ENCODE data around the gene CNNM1.
A peak's percentile ranks its signal among the peaks of the same experiment; 100 is the strongest.

The CNNM1 gene

DNA sequence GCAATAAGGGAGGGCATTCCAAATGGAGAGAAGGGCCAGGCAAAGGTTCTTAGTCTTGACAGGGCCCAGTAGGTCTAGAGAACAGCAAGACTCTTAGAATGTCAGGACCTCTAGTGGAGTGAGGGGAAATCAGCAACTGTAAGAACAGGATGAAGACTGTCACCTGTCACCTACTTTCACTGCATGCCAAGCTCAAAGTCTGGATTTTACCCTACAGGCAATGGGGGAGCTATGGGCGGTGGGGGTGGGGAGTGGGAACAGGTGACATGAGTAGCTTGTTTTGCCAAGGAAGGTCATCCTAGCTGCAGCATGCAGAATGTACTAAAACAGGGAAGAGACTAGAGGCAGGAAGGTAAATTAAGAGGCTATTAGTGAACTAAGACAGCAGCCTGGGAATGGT lies 82.9 kb downstream of the CNNM1 start:
- FAIRE-seq (no peak), DNase-seq (ENCODE audit: low spot score) (no peak)

DNA sequence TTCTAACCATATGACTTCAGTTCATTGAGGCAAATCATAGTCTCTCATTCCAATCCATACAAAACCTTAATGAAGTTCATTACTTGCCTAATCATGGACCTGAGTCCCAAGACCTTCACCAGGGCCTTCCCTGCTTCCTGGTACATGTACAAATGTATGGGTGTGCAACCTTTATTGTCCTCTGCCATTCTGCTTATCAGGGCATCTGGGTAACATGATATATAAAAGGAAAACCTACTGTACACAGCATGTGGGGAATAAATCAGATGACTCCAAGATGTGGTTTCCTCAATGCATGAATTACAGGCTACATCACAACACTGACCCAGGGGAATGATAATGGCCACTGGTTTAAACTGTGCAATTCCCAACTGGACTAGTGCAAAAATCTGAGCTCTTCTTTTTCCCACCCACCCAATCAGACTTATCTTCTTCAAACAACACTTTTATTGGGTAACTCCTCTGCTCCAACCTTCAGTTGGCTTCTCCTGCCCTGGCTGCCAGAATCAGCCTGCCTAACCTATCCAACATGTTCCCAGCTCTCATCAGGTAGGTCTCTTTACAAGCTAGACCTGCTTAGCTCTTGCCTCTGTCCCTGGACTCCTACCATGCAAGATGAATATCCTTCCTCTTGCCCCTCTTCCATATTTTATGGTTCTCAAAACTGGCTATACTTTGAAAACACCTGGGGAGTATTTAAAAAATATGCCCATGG lies 89.9 kb downstream of the CNNM1 start:
- DNase-seq (ENCODE audit: low spot score) (no peak), FAIRE-seq (no peak)

DNA sequence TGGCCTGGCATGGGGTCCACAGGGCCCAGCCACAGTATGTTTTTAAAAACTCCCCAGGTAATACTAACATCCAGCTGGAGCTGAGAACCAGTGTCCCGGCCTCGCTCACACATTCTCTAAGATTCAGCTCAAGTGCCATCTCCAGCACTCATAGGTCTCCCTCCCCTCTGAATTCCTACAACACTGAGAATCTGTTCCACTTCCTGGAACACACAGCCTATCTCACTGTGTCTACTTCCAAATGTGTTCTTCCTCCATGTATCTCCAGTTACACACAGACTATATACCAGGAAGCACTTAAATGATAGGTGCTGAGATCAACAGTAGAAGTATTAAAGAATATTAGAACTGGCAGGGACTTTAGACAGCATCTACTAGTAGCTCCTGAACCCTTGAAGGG lies 90.5 kb downstream of the CNNM1 start:
- FAIRE-seq = no peak
- DNase-seq (ENCODE audit: low spot score) = no peak

DNA sequence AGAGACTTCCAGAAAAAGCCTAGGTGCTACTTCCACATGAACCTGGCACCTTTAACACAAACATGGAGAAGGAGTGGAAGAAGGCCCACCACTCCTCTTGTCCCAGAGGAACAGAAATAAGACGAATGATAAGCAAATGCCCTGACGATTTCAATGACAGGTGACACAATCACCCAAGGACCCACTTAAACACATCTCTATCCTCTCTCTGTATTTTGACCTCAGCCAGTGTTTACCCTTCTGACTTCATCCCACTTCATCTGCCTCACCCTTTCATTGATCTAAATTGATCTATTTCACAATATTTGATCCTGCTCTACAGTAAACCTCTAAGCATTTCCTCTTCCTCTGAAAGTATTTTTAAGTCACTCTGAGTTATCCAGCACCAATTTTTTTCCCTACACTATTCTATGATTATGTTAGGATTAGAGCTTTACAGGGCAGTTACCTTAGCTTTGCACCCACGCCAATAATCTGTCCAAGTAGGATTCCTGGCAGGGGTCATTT lies 92.1 kb downstream of the CNNM1 start:
- FAIRE-seq (no peak), DNase-seq (ENCODE audit: low spot score) (no peak)

DNA sequence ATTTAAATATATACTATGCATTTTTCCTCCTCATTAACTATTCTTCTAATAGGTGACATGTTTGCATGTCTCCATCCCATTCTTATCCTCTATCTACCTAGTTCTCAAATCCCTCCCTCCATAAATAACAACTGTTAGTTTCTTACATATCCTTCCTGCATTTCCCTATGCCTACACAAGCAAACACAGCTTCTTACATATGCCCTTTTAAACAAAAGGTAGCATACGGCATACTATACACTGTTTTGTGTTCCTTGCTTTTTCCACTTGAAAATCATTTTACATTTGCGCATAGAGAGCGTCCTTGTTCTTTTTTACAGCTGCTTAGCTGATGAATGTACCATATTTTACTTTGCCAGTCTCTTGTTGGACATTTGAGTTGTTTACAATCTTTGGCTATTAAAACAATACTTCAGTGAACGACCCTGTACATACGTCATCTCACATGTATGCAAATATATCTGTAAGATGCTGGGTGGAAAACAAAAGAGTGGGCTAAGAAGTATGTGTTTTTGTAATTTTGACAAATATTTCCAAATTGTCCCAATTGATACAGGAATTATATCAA lies 93.5 kb downstream of the CNNM1 start:
- DNase-seq (ENCODE audit: low spot score) (no peak), FAIRE-seq (no peak)

DNA sequence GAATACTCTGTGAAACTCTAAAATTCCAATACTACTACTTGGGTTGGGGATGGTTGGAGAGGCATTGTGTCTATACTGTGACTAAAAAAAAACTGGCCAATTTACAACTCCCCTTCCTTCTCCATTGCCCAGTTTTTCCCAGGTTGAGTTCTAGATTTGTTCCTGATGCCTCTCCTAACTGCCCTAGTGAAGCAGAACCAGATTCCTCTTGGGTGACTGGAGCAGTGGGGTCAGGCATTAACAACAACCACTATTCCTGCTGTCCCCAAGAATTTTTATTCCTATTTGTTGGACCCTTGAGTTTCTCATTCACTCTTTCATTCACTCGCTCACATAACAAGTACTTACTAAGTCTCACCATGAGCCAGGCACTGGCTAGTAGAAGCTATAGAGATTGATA lies 95.5 kb downstream of the CNNM1 start:
- DNase-seq (ENCODE audit: low spot score) = no peak
- FAIRE-seq = no peak

DNA sequence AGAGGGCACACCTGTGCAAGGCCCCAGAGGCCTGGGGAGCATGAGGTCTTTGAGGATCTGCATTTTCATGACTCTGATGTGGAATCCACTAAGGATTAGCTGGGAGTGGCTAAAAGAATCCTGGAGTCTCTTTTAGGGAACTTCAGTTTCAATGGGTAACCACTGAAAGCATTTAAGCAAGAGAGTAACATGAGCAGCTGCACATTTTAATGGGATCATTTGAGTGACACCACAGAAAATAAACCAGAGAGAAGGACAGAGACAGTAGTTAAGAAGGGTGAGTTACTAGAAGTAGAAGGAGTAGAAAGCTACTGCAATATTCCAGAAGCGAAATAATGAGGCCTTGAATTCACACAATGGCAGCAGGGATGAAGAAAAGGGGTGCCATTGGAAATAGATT lies 96.0 kb downstream of the CNNM1 start:
- FAIRE-seq = no peak

DNA sequence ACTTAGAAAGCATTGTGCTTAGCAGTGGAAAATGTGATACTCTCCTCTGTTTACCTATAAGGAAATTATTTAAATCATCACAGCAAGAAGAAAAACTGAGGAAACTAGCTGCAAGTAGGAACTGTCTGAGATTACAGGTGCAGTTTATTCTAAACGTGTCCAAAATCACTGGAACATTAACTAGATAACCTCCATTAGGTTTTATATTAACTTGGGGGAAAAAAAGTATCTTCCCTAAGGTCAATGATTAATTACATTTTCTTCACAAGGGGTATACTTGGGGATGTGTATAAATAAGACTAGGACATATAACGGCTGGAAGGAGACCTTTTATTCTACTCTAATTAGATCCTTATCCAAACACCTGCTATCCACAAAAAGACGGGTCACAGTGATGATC lies 97.5 kb downstream of the CNNM1 start:
- DNase-seq (ENCODE audit: low spot score) (no peak), FAIRE-seq (peak; percentile 88)

More for the DNA sequence above, 96.0 kb downstream of the CNNM1 start:
- no peak for DNase-seq (ENCODE audit: low spot score)

DNA sequence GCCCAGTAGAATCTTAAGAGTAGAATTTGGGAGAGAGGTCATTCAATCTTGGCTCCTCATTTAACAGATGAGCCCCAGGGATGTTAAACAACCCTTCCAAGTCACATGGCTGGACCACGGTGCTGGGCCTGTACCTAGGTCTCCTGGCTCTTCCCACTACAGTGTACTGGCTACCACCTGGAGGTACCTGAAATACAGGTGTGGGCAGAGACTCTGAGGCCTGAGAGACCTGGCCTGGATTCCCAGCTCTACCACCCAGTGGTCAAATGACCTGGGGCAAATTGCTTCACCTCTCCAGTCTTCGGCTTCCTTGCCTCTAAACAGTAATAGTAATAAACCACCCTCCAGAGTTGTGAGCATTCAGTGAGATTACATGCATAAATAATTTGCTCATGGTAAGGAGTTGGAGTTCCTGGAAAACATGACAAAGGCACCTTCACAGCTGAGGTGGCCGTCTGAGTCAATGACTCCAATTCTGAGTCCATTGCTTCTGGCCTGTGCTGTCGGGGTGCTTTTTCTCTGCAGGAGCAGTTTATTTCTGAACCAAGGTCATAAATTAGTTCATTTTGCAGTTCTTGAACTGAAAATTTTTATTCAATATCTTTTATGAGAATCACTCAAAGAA lies 98.5 kb downstream of the CNNM1 start:
- FAIRE-seq (no peak), DNase-seq (ENCODE audit: low spot score) (no peak)

DNA sequence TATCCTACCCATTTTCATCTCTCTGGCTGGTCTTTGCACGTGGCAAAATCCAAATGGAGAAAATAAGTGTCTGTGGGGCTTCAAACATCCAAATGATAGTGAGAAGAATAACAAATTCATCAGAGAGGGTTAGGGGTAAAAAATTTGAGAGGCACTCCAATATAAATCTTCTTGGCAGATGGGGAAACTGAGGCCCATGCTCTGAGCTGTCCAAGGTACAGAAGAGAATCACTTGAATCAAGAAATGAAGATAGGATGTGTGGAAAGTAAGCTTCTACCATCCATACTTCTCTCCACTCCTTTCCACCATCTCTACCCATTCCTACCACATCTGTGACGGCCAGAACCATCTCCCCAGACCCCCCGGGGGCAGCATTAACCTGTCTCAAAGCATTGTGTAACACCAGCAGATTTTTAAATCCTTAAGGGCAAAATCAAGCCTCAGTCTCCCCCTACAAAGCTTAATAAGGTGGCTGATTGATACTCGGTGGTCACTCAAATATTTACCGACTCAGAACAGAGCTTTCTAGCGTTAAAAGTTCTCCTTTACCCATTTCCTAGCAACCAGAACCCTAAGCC lies 100.5 kb downstream of the CNNM1 start:
- FAIRE-seq = no peak
- DNase-seq (ENCODE audit: low spot score) = no peak

DNA sequence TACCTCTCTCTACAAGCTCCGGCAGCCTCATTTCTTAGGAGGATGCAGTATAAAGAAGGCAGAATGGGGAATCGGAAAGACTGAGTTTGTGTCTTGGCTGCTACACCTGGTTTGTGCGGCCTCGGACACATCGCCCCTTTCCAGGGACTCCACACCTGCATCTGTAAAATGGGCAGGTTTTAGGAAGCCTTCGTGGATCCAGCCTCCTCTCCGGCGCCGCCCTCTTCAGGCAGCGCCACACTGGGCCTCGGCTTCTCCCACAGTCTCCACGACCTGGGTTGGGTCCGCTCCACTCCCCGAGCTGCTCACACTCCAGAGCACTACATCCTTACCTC lies 100.9 kb downstream of the CNNM1 start:
- FAIRE-seq = no peak
- DNase-seq (ENCODE audit: low spot score) = no peak

DNA sequence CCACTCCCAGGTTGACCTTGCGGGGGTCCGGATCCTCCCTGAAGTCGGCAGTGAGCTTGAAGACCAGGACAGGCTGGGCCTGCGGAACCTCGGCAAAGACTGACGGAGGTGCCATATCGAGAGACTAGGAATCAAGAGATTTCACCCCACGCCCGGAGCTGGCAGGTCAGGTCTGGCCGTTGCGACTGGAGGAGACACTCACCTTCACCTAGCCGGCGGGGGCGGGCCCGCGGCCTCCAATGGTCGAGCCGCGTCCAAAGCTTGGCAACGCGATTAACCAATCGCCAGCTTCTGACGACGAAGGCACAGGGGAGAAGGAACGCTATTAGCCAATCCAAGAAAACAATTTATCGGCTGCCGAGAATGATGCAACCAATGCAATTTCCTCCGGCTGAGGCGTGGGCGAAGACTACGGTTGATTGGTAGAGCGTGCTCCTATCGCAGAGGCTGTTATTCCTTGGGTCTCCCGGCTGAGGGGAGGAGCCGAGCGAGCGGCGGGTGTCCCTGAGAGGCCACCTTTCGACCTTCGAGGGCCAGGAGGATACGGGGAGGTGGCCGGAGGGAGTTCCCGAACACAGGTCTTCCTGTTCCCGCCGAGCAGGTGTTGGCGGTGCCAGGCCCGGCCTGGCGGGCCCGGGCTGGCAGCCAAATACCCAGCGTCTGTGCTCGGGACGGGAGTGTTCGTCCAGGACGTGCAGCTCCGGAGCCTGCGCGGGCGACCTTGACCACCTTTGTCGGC lies 101.5 kb downstream of the CNNM1 start, which contains the start of gene GOT1:
Gene GOT1 (minus strand): TSS at position 174 of the 739 bp plus-strand sequence. CDS start 59 bp downstream, at position 115.
- FAIRE-seq = peak; percentile 94
- DNase-seq (ENCODE audit: low spot score) = peak; percentile 98

DNA sequence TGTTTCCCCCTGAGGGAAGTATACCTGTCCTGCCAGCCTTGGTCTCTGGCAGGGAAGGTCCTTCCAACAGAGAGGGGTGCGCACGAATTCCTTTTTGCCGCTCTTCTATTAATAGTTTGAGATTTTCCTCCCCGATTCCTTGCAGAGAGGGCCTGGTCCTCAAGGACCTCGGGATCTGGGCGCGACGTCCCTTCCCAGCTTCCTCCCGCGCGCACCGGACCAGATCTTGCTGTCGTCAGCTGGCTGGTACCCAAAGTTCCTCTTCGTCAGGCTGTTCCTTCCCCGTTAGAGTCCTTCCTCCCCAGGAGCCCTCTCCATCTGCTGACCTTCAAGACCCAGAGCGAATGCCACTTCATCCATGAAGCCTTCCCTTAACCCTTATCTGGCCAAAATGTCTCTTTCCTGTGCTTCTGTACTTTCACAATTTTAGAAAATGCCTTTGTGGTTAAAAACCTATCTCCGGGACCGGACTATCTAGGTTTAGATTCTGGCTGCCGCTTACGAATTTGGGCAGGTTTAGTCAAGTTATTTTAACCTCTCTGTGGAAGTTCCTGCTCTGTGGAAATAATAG lies 102.1 kb downstream of the CNNM1 start:
- FAIRE-seq (no peak), DNase-seq (ENCODE audit: low spot score) (peak; percentile 22)

DNA sequence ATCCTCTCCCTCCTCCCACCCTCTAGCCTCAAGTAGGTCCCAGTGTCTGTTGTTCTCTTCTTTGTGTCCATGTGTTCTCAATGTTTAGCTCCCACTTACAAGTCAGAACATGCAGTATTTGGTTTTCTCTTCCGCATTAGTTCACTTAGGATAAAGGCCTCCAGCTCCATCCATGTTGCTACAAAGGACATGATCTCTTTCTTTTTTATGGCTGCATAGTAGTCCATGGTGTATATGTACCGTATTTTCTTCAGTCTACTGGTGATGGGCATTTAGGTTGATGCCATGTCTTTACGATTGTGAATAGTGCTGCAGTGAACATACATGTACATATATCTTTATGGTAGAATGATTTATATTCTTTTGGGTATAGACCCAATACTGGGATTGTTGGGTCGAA lies 102.9 kb downstream of the CNNM1 start:
- no peak for FAIRE-seq
- no peak for DNase-seq (ENCODE audit: low spot score)

DNA sequence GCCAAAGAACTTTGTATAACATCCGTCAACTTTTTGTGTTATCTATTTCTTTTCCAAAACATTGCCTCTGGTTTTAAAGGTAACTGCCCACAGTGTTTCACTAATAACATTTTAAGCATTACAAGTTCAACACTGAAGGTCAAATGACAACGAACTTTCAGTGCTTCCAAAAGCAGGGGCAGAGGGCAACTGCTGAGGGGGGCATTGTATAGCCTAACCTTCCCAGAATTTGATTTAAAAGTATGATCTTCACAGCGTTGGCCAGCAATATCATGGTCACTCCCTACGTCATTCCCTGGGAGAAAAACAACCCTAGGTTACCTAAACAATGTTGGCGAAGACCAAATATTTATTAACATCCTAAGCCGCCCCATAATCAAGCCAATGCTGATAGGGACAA lies 103.7 kb downstream of the CNNM1 start:
- FAIRE-seq (no peak), DNase-seq (ENCODE audit: low spot score) (no peak)

DNA sequence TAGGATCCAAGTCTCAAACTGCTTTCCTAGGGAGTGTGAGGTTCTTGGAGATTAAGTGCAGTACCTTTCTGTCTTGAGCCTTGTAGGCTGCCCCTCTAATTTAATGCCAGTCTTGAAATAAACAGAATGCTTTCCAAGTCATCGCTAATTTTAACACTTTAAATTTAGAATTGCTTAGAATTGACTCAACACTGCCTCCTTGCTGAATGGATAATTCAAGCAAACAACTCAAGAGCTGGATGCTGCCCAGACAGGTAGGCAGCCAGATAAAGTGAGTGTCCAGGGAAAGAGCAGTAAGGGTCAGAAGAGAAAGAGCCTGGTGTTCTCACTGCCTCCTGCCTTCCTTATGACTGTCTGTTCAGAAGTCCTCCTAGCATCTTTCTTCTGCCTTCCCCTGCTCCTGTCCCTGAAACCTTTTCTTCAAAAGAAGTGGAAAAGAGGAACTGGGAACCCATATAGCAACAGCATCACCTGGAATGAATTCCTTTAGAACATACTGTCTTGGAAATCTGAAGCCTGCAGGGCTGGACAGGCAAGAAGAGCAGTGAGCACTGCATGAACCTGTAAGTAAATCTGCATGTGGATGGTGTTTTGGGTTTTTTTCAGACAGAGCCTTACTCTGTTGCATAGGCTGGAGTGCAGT lies 104.3 kb downstream of the CNNM1 start:
- no peak for DNase-seq (ENCODE audit: low spot score)
- no peak for FAIRE-seq

DNA sequence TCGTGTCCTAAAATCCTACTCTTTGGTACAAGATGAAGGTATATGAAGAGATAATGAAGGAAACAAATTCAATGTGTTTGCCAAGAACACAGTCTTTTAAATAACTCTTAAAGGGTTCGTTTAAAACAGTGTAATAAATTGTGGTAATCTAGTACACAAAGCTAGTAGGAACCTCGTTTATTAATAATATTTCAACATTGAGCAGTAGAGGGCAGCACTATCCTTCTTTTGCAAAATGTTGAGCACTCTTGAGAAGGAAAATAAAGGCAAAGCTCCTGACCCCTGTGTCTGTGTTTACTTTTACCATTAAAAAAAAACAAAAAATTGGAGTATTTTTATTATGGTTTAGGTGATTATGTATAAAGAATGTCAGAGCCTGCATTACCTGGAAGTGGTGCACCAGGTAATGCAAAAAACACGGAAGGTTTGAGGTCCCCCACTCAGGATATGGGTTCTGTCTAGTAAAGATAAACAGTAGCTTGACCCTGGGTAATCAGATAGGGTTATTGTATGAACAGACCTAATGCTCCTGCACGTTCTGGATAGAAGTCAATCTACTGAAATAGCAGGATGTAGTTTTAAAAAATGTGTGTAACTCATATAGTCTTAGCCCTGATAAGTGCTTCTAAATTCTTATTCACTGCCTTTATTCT lies 107.0 kb downstream of the CNNM1 start:
- DNase-seq (ENCODE audit: low spot score) (peak; percentile 31), FAIRE-seq (peak; percentile 76)

DNA sequence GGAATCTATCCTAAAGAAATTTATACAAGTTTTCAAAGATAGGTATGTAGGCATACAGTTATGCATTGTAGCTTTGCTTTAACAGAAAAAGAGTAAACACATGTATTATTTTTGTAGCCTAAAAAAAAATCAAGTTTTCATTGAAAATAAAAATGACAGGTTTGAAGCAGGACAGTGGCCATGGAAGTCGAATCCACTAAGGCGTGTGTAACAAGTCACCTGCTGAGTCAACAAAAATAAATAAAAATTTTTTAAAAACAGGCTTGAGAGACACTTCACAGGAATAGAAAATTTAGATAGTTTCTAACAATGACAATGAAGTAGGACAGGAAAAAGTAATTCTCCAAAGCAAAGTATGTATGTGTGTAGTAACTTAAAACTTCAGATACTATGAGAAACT lies 109.7 kb downstream of the CNNM1 start:
- FAIRE-seq (no peak), DNase-seq (ENCODE audit: low spot score) (no peak)

DNA sequence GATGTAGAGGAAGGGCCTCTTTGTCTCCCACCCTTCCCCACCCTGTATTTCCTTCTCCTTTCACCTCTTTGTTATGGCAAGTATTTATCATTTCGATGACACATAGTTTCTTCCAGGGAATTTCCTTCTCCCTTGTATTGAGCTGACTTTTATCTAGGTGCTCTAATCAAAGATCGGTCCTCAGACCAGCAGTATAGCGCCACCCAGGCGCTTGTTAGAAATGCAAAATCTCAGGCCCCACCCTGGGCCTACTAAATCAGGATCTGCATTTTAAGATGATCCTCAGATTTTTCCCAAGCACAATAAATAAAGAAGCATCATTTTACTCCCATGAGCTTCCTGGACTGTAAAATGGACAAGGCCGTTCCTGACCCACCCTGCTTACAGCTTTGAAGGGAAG lies 113.2 kb downstream of the CNNM1 start:
- no peak for DNase-seq (ENCODE audit: low spot score)
- FAIRE-seq = no peak

DNA sequence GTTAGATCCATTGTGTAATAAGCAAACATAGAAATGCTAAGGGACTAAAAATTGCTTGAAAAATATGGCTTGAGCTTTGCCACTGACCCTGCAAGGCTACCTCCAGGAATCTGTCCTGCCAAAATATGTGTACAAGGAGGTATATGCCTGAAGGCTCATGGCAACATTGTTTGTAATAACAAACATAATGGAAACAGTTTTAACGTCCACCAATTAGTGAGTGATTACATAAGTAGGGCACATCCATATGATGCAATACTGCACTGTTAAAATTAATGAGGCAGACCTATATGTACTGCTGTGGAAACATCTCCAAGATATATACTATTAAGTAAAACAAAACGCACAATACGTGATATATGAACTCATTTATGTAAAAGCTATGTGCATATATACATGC lies 114.3 kb downstream of the CNNM1 start:
- DNase-seq (ENCODE audit: low spot score) (no peak), FAIRE-seq (no peak)
